Activated CD8-positive, alpha-beta T cell treated with anti-CD3 and anti-CD28 coated beads, Interleukin-2, amount 10 ng/mL, durations not matched to agents 7 days and 5 days (primary cell): ENCODE results near the gene VSTM4. TPM values are rescaled to one million over a fixed set of nuclear protein-coding genes. Genes with fewer than 3 reads are reported as not detected.

Source experiments
- ATAC-seq: fragments of 150-1000 bp; cut with Tn5 transposase; one replicate; pipeline ENCODE4 v1.10.0; 2021; ENCODE audit warnings: moderate library complexity
- CTCF ChIA-PET: fragments of 350-600 bp; sonication (Branson Sonifier 250); formaldehyde crosslinking; loops from one replicate; lab custom pipeline; 2021; ENCODE audit warnings: antibody characterized with exemption; lab: Charles Lee
- POLR2A ChIA-PET: fragments of 350-600 bp; sonication (Branson Sonifier 250); formaldehyde crosslinking; loops from one replicate; lab custom pipeline; 2021; ENCODE audit warnings: antibody characterized with exemption; lab: Charles Lee
- DNase-seq: peaks from one replicate; pipeline ENCODE4 v3.0.0-alpha.2; 2020
- H3K27ac Mint-ChIP-seq: one replicate; pipeline ENCODE4 v1.8.0; 2021; ENCODE audit warnings: mild to moderate bottlenecking, mixed read lengths
- H3K27me3 Mint-ChIP-seq: one replicate; pipeline ENCODE4 v1.8.0; 2021; ENCODE audit warnings: low read depth, mixed read lengths
- H3K36me3 Mint-ChIP-seq: one replicate; pipeline ENCODE4 v1.8.0; 2021; ENCODE audit warnings: low read depth, mixed read lengths
- H3K4me1 Mint-ChIP-seq: one replicate; pipeline ENCODE4 v1.8.0; 2021; ENCODE audit warnings: low read depth, mixed read lengths
- H3K4me3 Mint-ChIP-seq: one replicate; pipeline ENCODE4 v1.8.0; 2021; ENCODE audit warnings: mild to moderate bottlenecking, mixed read lengths
- H3K9me3 Mint-ChIP-seq: one replicate; pipeline ENCODE4 v1.8.0; 2022; ENCODE audit warnings: mixed read lengths; ENCODE audit not compliant: insufficient read depth
- total RNA-seq, 2 experiments: library from RNA; stranded (reverse); gene quantifications; one replicate each; pipeline ENCODE4 v1.2.3, GENCODE V29; 2021

The VSTM4 gene
- total RNA-seq, 2 experiments from 2014 or later, result not detected

- Mint-ChIP-seq H3K4me1 (no peaks in the 10 kb centered on the region), H3K4me3 (no peak overlapping the region), H3K9me3 (no peaks in the 10 kb centered on the region), H3K36me3 (no peaks in the 10 kb centered on the region), H3K27me3 (no peaks in the 10 kb centered on the region), H3K27ac (no peak overlapping the region)
- CTCF ChIA-PET, result no interaction called here
- no peak for ATAC-seq
- POLR2A ChIA-PET, result no interaction called here
- DNase-seq, result no peak
Measured at GRCh38 chr10:49015700-49016099, 99.6 kb downstream of the VSTM4 start.

DNA sequence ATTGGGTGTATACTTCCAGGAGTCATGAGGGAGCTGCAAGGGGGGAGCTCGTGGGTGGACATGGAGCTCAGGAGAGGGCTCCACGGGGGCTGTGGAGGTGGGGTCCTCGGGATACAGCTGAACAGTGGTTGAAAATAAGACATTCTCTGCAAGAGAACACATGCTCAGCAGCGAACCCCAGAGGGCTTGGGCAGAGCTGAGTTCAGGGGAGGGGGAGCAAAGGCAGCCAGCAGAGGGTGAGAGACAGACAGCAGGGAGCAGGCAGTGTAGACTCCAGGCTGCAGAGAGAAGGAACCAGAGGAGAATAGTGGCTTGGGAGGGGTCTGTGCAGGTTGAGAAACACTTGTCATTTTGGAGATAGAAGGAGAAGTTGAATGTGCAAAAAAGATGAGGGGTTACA, 102.7 kb downstream of the VSTM4 start:
- Mint-ChIP-seq H3K36me3 (no peaks in the 10 kb centered on the region), H3K4me1 (no peaks in the 10 kb centered on the region), H3K9me3 (no peaks in the 10 kb centered on the region), H3K27me3 (no peaks in the 10 kb centered on the region), H3K4me3 (no peak overlapping the region), H3K27ac (no peak overlapping the region)
- ChIA-PET CTCF (no interaction called here), POLR2A (no interaction called here)
- DNase-seq, result no peak
- no peak for ATAC-seq

GRCh38 chr10:49011756-49012155, 103.6 kb downstream of the VSTM4 start:
- H3K27me3 Mint-ChIP-seq, result peaks cover 4% of the 10 kb centered on the region
- H3K9me3 Mint-ChIP-seq, result no peaks in the 10 kb centered on the region
- POLR2A ChIA-PET, result no interaction called here
- H3K36me3 Mint-ChIP-seq, result no peaks in the 10 kb centered on the region
- no peak overlapping the region for H3K4me3 Mint-ChIP-seq
- H3K27ac Mint-ChIP-seq, result no peak overlapping the region
- CTCF ChIA-PET, result no interaction called here
- ATAC-seq (no peak), DNase-seq (no peak)
- no peaks in the 10 kb centered on the region for H3K4me1 Mint-ChIP-seq

GRCh38 chr10:49010865-49011264, 104.5 kb downstream of the VSTM4 start:
- ChIA-PET CTCF (no interaction called here), POLR2A (no interaction called here)
- Mint-ChIP-seq H3K27me3 (peaks cover 4% of the 10 kb centered on the region), H3K4me1 (no peaks in the 10 kb centered on the region), H3K36me3 (no peaks in the 10 kb centered on the region), H3K27ac (no peak overlapping the region), H3K9me3 (no peaks in the 10 kb centered on the region), H3K4me3 (no peak overlapping the region)
- DNase-seq (no peak), ATAC-seq (no peak)

DNA sequence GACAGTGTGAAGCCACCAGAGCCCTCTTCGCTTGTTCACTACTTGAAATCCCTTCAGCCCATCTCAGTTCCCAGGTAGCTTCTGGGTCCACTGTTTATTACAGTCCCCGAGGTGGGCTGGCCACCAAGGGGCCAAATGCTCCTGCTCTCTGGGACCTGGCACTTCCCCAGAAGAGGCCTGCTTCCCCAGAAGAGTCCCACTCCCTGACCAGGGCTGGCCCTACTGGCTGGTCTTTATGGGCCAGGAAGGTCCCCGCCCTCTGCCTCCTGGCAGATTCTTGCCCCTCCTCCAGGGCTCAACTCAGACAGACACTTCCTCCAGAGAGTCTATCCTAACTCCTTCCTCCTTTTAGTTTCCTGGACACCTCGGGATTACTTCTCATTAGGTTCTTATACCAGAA, 105.0 kb downstream of the VSTM4 start:
- CTCF ChIA-PET, result no interaction called here
- no peak for ATAC-seq
- H3K4me3 Mint-ChIP-seq, result no peak overlapping the region

GRCh38 chr10:49009199-49009979, 105.9 kb downstream of the VSTM4 start:
- ChIA-PET CTCF (no interaction called here), POLR2A (no interaction called here)
- Mint-ChIP-seq H3K27ac (no peak overlapping the region), H3K4me3 (no peak overlapping the region), H3K4me1 (no peaks in the 10 kb centered on the region), H3K27me3 (peaks cover 4% of the 10 kb centered on the region), H3K9me3 (no peaks in the 10 kb centered on the region), H3K36me3 (no peaks in the 10 kb centered on the region)
- DNase-seq (no peak), ATAC-seq (no peak)

More for the DNA sequence above, 105.0 kb downstream of the VSTM4 start:
- Mint-ChIP-seq H3K27ac (no peak overlapping the region), H3K9me3 (no peaks in the 10 kb centered on the region), H3K36me3 (no peaks in the 10 kb centered on the region), H3K4me1 (no peaks in the 10 kb centered on the region), H3K27me3 (peaks cover 4% of the 10 kb centered on the region)
- DNase-seq, result no peak
- POLR2A ChIA-PET, result no interaction called here

DNA sequence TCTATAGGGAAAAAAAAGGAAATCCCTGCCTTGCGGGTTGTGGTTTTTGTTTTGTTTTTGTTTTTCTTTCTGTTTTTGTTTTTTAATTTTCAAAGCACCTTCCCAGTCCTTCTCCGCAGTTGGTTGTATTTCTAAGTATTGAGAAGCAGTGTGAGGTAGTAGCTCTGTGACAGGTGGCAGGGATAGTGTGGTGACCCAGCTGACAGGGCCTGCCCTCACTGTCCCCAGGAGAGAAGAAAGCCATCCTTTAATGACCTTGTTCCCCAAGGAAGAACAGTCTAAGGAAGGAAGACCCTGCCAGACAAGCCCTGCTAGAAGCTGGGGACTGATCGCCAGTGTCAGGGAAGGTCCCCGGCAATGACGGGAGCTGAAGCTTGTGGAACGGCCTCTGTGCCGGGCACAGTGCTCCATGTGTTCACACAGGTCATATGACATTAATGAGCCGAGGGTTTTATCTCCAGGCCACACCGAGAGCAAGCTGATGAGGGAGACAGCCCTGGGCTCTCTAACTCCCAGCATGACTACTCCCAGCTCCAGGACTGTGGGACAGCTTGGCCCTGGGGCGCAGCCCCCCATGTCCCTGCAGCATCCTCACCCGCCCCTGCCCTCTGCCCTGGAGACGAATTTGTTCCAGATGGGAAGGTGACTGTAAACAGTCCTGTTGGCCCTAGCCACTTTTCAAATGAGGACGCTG, 106.7 kb downstream of the VSTM4 start:
- POLR2A ChIA-PET, result no interaction called here
- Mint-ChIP-seq H3K27ac (no peak overlapping the region), H3K36me3 (no peaks in the 10 kb centered on the region), H3K4me1 (no peaks in the 10 kb centered on the region), H3K4me3 (no peak overlapping the region), H3K27me3 (peaks cover 4% of the 10 kb centered on the region), H3K9me3 (no peaks in the 10 kb centered on the region)
- CTCF ChIA-PET, result no interaction called here
- DNase-seq, result no peak
- no peak for ATAC-seq

DNA sequence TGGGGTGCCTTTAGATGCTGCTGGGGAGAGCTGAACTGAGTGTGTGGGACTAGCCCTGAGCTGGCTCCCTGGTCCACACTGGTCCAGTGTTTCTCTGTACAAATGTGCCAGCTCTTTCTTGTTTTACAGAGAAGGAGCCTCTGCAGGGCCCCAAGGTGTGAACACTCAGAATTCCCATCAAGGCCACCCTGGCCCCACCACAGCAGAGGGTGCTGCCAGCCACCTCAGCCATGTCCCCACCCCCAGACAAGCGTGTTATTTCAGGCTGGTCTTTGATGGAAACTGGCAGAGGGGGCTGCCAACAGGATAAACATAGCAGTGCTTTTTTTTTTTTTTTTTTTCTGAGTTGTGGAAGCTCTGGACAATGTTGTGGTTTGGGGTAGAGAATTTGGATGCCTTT, 107.2 kb downstream of the VSTM4 start:
- POLR2A ChIA-PET, result no interaction called here

DNA sequence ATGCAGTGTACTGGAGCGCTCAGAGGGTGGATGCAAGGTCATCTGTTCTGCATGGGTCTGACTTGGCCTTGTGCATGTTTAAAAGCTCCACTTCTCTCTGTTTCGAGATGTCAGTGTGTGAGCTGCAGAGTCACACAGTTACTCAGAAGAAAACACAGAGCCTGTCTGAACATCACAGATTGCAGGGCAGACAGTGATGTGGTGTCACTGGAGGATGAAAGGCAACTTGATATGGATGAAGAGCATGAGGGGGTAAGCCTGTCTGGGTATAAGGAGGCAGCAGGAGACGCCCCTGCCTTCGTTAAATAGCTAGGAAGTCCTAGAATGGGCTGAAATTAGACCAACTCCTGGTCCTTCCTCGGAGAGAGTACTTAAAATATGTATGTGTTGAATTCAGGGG, 108.2 kb downstream of the VSTM4 start:
- H3K27ac Mint-ChIP-seq, result no peak overlapping the region
- POLR2A ChIA-PET, result interaction anchor here (0.6 kb wide), 1 partner anchor 107 kb away, joined by 4 read pairs; no protein-coding TSS in a partner anchor
- H3K36me3 Mint-ChIP-seq, result no peaks in the 10 kb centered on the region
- H3K4me1 Mint-ChIP-seq, result no peaks in the 10 kb centered on the region
- H3K27me3 Mint-ChIP-seq, result peaks cover 4% of the 10 kb centered on the region
- no peaks in the 10 kb centered on the region for H3K9me3 Mint-ChIP-seq
- CTCF ChIA-PET, result no interaction called here
- DNase-seq (no peak), ATAC-seq (no peak)
- no peak overlapping the region for H3K4me3 Mint-ChIP-seq

More for the DNA sequence above, 107.2 kb downstream of the VSTM4 start:
- H3K27me3 Mint-ChIP-seq, result peaks cover 4% of the 10 kb centered on the region
- no peaks in the 10 kb centered on the region for H3K9me3 Mint-ChIP-seq
- no peaks in the 10 kb centered on the region for H3K4me1 Mint-ChIP-seq
- CTCF ChIA-PET, result no interaction called here
- ATAC-seq (no peak), DNase-seq (no peak)
- no peak overlapping the region for H3K4me3 Mint-ChIP-seq
- no peak overlapping the region for H3K27ac Mint-ChIP-seq
- no peaks in the 10 kb centered on the region for H3K36me3 Mint-ChIP-seq

- DNase-seq (no peak), ATAC-seq (no peak)
- Mint-ChIP-seq H3K4me3 (no peak overlapping the region), H3K9me3 (no peaks in the 10 kb centered on the region), H3K27me3 (peaks cover 4% of the 10 kb centered on the region), H3K4me1 (no peaks in the 10 kb centered on the region), H3K36me3 (no peaks in the 10 kb centered on the region), H3K27ac (no peak overlapping the region)
- POLR2A ChIA-PET, result no interaction called here
- CTCF ChIA-PET, result no interaction called here
Measured at GRCh38 chr10:49005270-49005669, 110.1 kb downstream of the VSTM4 start.

GRCh38 chr10:49001870-49002672, 113.3 kb downstream of the VSTM4 start:
- ChIA-PET CTCF (no interaction called here), POLR2A (no interaction called here)
- H3K27ac Mint-ChIP-seq, result no peak overlapping the region
- DNase-seq (no peak), ATAC-seq (no peak)
- no peaks in the 10 kb centered on the region for H3K36me3 Mint-ChIP-seq
- no peak overlapping the region for H3K4me3 Mint-ChIP-seq
- no peaks in the 10 kb centered on the region for H3K4me1 Mint-ChIP-seq
- no peaks in the 10 kb centered on the region for H3K9me3 Mint-ChIP-seq
- peaks cover 4% of the 10 kb centered on the region for H3K27me3 Mint-ChIP-seq

GRCh38 chr10:49001402-49001801, 113.9 kb downstream of the VSTM4 start:
- CTCF ChIA-PET, result no interaction called here
- H3K27ac Mint-ChIP-seq, result no peak overlapping the region
- no peak for ATAC-seq

More at GRCh38 chr10:49001402-49001801, 113.9 kb downstream of the VSTM4 start:
- no peaks in the 10 kb centered on the region for H3K9me3 Mint-ChIP-seq
- DNase-seq, result no peak
- H3K4me1 Mint-ChIP-seq, result no peaks in the 10 kb centered on the region
- POLR2A ChIA-PET, result no interaction called here
- no peaks in the 10 kb centered on the region for H3K36me3 Mint-ChIP-seq
- H3K27me3 Mint-ChIP-seq, result no peaks in the 10 kb centered on the region
- no peak overlapping the region for H3K4me3 Mint-ChIP-seq
